HG02610 (cell line): ENCODE measurements around the gene RPL41.

Experiments used
- ATAC-seq: cut with Tn5 transposase; IDR thresholded peaks from one replicate; pipeline ENCODE4 v1.9.1; 2021; ENCODE audit warnings: mild to moderate bottlenecking, moderate library complexity; ENCODE audit not compliant: unreplicated experiment

Gene RPL41

DNA sequence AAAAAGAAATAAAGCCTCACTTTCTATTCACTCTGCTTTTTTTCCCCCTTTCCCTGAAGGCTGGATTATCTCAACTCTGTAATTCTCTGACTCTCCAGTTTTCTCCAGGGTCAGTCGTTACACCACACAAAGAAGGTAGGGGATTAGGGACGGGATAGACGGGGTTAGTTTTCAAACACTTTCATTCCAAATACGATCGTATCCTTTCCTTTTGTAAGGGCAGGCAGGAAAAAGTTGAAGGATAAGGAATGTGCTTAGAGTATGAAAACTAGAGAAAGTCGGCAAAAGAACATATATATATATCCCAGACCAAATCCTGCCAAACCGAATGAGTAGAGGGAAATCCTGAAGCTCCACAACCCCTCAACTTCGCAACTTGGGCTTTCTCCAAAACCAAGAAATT, 11.1 kb downstream of the RPL41 start:
- ATAC-seq, result no peak

- ATAC-seq, result peak; percentile 88
These were observed 11.6 kb downstream of the RPL41 start, which contains the start of gene ESYT1 for GRCh38 chr12:56127888-56128669. ESYT1 (plus strand) TSS chr12:56128267; CDS start chr12:56128320, 53 bp downstream.

DNA sequence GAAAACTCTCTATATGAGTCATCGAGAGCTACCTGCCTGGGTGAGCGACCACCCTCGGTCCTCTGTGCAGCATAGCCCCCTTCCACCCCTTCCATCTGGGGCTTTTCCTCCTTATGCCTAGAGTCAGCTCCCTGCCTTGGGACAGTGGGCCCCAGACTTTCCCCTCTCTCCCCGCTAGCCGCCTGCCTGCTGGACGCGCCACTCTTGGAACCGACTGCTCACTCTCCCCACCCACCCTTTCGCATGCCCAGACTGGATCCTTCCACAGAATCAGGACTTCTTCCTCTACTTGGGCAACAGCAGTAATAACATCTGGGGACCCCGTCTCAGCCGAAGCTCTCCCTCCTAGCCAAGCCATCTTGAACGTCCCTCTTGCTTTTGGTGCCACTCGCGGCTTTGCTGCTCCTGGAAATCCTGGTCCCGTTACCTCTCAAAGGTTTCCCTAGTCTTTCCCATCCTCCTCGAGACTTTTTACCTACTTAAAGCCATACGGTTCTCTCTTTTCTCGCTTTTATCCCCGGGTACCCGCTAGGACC, 12.3 kb downstream of the RPL41 start:
- ATAC-seq, result no peak

DNA sequence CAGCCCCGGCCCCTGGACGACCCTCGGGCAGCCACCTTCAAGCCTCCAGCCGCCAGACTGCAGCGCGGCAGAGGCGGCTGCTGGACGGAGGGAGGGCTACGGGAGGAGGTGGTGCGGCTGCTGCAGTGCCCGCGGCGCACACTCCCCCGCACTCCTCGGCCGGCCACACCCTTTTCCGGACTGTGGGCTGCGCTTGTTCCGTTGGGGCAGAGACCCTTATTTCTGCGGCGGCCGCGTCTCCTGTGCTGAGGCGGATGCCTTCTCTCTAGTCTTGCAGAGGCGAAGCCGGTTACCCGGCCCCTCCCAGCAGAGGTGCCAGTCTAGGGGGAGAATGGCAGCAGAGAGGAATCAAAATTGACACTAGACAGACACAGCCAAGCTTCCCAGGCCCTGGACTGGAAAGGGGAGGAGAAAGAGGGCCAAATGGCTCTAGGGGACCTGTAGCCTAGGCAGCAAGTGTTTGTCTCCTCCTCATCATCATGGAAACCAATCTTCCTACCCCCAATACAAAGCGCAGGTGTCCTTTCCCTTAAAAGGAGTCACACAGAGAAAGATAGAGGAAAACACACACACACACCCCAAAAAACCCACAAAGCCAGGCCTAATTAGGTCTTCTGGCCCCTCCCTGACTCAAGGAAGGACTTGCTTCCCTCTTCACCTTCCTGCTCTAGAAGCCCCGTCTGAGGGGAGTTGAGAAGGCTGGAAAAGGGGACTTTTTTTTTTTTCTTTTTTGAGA, 12.9 kb downstream of the RPL41 start:
- ATAC-seq, result peak; percentile 25

DNA sequence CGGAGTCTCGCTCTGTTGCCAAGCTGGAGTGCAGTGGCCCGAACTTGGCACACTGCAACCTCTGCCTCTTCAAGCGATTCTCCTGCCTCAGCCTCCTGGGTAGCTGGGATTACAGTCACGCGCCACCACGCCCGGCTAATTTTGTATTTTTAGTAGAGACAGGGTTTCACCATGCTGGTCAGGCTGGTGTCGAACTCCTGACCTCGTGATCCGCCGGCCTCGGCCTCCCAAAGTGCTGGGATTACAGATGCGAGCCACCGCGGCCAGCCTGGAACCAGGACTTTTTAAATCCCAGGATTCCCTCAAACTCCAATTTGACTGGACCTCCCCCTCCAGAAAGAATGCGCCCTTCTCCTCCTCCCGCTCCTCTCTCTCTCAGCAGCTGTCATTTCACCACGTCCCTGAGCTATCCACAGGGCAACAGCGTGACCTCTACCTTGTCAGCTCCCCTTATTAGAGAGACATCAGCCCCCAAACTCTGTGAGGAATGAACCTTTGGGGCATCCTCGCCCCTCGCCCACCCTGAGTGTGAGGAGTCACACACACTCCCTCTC, 13.6 kb downstream of the RPL41 start:
- ATAC-seq, result no peak

DNA sequence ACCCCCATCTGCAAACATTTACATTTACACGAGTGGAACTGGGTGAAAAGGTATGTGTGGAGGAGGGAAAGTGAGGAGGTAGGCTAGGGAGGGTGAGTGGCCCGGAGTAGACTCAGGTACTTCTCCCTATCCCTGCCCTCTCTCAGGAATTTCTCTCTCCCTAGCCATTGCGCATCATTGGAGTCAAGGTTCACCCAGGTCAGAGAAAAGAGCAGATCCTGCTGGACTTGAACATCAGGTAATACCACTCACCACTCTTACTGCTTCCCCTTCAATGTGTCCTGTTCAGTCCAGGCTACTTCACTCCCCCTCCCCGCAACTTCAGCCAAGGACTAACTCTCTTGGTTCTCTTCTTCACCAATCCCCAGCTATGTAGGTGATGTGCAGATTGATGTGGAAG, 14.4 kb downstream of the RPL41 start:
- ATAC-seq, result no peak

DNA sequence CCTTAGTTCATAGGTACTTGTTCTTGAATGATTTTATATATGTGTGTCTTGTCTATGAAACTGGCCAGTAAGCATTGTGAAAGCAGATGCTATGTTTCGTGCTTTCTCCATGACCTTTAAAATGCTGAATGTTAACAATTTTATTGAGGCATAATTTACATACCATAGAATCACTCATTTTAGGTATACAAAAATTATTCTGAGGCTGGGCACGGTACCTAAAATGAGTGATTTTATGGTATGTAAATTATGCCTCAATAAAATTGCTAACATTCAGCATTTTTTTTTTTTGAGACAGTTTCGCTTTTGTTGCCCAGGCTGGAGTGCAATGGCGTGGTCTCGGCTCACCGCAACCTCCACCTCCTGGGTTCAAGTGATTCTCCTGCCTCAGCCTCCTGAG, 18.5 kb downstream of the RPL41 start:
- ATAC-seq, result no peak

DNA sequence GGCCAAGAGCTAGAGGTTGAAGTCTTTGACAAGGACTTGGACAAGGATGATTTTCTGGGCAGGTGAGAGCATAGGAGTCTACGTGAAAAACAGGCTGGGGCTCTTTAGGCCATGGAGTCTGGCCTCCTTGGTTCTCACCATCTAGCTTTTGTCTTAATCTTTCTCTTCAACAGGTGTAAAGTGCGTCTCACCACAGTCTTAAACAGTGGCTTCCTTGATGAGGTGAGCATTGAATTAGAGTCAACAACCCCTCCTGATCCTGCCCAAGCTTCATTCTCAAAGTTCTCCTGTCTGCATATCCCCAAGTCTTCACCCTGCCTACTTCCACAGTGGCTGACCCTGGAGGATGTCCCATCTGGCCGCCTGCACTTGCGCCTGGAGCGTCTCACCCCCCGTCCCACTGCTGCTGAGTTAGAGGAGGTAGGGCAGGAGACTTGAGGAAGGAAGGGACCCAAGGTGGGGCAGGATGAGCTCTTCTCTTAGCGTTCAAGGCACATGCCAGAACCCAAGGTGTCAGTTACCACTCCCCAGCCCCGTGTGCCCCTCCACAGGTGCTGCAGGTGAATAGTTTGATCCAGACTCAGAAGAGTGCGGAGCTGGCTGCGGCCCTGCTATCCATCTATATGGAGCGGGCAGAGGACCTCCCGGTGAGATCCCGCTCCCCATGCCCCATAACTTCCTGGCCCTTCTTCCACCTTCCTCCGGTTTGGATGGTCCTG, 21.6 kb downstream of the RPL41 start:
- ATAC-seq, result no peak

GRCh38 chr12:56141946-56142784, 25.7 kb downstream of the RPL41 start:
- no peak for ATAC-seq

DNA sequence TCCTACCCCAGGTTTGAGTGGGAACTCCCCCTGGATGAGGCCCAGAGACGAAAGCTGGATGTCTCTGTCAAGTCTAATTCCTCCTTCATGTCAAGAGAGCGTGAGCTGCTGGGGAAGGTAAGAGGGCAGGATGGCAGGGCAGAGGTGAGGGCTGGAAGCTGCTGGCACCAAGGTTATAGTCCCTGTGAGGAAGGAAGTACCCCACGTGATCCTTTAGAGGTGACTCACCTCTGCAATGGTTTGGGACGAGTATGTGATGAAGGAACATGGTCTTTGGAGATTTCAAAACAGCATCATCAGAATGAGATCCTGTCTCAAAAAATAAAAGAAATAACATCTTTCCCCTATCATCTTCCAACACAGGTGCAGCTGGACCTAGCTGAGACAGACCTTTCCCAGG, 26.8 kb downstream of the RPL41 start:
- no peak for ATAC-seq

- no peak for ATAC-seq
These were observed 27.4 kb downstream of the RPL41 start for GRCh38 chr12:56143870-56144269.

- no peak for ATAC-seq
These were observed 28.8 kb downstream of the RPL41 start for GRCh38 chr12:56145217-56145616.

DNA sequence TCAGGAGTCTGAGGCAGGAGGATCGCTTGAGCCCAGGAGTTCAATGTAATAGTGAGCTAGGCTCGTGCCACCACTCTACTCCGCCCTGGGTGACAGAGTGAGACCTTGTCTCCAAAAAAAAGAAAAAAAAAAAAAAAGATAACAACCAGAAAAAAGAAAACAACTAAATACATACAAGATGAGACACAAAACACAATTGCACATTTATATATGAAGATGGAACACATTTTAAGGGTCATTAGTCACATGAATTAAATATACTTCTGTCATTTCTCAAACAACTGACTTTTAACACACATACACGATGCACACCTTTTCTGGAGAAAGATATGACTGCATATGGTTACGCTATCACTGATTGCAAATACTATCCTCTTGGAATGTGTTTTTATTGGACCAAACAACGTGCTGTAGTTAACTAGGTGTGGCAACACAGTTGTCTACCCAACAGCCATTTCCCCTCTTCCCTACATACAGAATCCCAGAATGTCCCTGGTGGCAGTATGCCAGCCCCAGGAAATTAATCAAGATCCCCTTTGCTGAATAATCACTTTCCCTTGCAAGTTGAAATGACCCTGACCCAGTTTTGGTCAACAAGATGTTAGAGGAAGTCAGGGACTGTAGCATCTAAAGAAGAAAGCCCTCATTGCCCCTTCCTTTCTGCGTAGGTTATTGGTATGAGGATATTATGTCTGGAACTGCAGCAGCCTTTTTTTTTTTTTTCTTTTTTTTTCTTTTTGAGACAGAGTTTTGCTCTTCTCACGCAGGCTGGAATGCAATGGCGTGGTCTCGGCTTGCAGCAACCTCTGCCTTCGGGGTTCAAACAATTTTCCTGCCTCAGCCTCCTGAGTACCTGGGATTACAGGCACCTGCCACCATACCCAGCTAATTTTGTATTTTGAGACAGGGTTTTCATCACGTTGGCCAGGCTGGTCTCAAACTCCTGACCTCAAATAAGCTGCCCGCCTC, 30.3 kb downstream of the RPL41 start:
- ATAC-seq, result no peak

DNA sequence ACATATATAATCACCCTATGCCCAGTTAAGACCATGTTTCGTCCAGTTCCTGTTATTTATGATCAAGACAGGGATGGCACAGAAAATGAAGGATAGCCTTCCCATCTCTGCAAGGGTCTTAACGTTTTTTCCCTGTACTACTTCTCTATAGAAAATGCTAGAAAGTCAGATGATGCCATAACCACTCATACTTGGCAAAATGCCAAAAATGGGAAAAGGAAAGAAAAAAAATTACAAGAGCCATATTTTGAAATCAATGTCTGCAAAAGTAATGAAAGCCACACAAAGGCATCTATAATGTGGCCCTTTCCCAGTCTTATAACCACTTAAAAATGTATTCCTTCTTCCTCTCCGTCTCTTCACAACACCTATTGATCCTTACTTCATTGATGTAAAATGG, 34.1 kb downstream of the RPL41 start:
- ATAC-seq, result no peak

DNA sequence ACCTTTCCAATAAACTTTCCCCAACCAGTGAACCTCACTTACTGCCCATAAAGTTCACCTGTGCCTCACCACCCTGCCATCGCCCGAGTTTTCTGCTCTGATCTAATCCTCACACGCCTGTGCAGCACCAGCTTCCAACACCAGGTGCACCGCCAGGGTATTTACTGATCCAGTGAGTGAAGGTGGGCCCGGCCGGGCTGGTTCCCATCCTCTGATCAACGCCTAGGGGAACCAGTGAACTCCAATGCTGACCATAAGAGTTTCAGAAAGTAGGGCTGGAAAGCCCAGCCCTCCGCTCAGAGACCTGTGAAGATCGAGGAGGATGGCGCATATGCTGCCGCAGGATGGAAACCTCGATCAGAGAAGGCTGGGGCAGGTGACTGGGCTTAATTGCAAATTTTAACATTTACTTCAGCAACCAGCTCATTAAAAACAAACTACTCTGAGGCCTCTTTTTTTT, 35.3 kb downstream of the RPL41 start:
- ATAC-seq, result peak; percentile 60

GRCh38 chr12:56152132-56152755, 35.8 kb downstream of the RPL41 start, which contains the start of gene MYL6B:
MYL6B (plus strand) TSS chr12:56152587; CDS start chr12:56153919, 1,332 bp downstream.
- peak; percentile 86 for ATAC-seq

DNA sequence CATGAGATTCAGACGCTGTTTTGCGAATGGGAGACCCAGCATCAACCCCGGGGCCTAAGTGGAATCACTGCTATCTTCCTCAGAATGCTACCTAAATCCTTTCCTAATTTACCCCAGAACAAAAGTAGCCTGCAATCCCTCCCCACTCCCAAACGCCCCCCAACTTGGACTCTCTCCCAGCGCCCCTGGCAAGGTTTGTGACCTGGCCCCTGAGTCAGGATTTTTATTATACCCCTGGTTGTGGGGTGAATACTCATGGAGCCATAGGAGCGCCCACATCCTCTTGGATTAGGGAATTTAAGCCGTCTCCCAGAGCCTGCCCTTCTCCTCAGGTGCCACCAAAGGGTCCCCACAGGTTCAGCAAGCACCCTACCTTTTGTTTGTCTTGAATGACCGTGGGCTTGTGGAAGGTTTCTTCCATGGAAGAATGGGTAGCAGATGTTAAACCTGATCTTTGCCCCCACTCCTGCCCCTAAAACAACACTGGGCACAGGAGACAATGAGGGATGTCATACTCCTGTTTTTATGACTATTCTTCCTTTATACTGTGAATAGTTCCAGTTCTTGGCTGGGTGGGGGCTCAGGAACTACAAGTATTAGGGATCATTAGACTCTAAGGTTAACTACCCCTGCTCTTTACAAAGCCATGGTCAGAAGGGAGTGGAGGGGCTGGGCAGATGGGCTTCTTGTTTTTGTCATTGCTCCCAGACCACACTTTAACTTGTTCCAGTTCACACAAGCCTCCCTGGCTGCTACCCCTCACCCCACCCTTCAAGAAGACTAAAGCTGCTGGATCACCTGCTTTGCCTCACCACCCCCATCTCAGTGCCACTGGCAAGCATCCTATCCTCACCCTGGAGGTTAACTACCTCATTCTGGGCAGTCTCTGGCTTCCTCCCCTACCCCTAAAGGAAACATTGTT, 36.6 kb downstream of the RPL41 start:
- no peak for ATAC-seq
